AG20443 (cell line): ENCODE data around the gene NHEJ1.

Source experiments
- DNase-seq: peaks from one replicate; pipeline ENCODE4 v3.0.0; 2012; ENCODE audit warnings: low spot score, mixed read lengths

NHEJ1 gene

GRCh38 chr2:219087848-219088247, 72.8 kb downstream of the NHEJ1 start:
- no peak for DNase-seq

GRCh38 chr2:219087361-219087760, 73.3 kb downstream of the NHEJ1 start:
- DNase-seq, result no peak

GRCh38 chr2:219086196-219086595, 74.4 kb downstream of the NHEJ1 start:
- DNase-seq, result no peak

- DNase-seq, result no peak
Observed at GRCh38 chr2:219084791-219085190, 75.8 kb downstream of the NHEJ1 start.

GRCh38 chr2:219082332-219082958, 78.2 kb downstream of the NHEJ1 start:
- DNase-seq, result no peak

- DNase-seq, result no peak
Observed at GRCh38 chr2:219081701-219082331, 78.8 kb downstream of the NHEJ1 start.

- DNase-seq, result no peak
Observed at GRCh38 chr2:219081096-219081495, 79.5 kb downstream of the NHEJ1 start.

GRCh38 chr2:219079417-219079816, 81.2 kb downstream of the NHEJ1 start:
- peak; percentile 63 for DNase-seq

- no peak for DNase-seq
Observed at GRCh38 chr2:219078951-219079350, 81.7 kb downstream of the NHEJ1 start.

GRCh38 chr2:219078126-219078525, 82.5 kb downstream of the NHEJ1 start:
- DNase-seq, result no peak

GRCh38 chr2:219076253-219076652, 84.4 kb downstream of the NHEJ1 start:
- DNase-seq, result no peak

GRCh38 chr2:219073413-219074129, 87.0 kb downstream of the NHEJ1 start:
- DNase-seq, result peak; percentile 72

GRCh38 chr2:219072741-219073250, 87.8 kb downstream of the NHEJ1 start:
- no peak for DNase-seq

- peak; percentile 25 for DNase-seq
Observed at GRCh38 chr2:219071131-219071816, 89.3 kb downstream of the NHEJ1 start.

- no peak for DNase-seq
Observed at GRCh38 chr2:219065484-219065883, 95.1 kb downstream of the NHEJ1 start.

GRCh38 chr2:219062081-219062480, 98.5 kb downstream of the NHEJ1 start:
- DNase-seq, result no peak

- DNase-seq, result peak; percentile 50
Observed at GRCh38 chr2:219060821-219061791, 99.5 kb downstream of the NHEJ1 start, which contains the start of gene IHH. Gene IHH, minus strand, starts transcription at chr2:219060921. Its CDS starts 454 bp downstream, at chr2:219060467.

GRCh38 chr2:219059725-219060682, 100.6 kb downstream of the NHEJ1 start:
- peak; percentile 32 for DNase-seq

GRCh38 chr2:219059375-219059724, 101.3 kb downstream of the NHEJ1 start:
- DNase-seq, result no peak
